Measurements from ENCODE around the gene FUT1. TPM values are rescaled to one million over a fixed set of nuclear protein-coding genes. Genes with fewer than 3 reads are reported as not detected.
A peak's percentile ranks its signal among the peaks of the same experiment; 100 is the strongest.

Gene FUT1
- total and polyA plus RNA-seq, 9 of the 15 experiments (the other 6 are each of a cell fraction or from before 2014, with no cell fraction given) = 2.3 to 18.5 (median 8.8) TPM

GRCh38 chr19:48698046-48698445 is 54.4 kb downstream of the FUT1 start (continued):
- TF ChIP-seq, protein P1, sequence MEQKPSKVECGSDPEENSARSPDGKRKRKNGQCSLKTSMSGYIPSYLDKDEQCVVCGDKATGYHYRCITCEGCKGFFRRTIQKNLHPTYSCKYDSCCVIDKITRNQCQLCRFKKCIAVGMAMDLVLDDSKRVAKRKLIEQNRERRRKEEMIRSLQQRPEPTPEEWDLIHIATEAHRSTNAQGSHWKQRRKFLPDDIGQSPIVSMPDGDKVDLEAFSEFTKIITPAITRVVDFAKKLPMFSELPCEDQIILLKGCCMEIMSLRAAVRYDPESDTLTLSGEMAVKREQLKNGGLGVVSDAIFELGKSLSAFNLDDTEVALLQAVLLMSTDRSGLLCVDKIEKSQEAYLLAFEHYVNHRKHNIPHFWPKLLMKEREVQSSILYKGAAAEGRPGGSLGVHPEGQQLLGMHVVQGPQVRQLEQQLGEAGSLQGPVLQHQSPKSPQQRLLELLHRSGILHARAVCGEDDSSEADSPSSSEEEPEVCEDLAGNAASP (IDR thresholded peaks at IDR 0.05) = no peak
- TF ChIP-seq RBFOX2 (IDR thresholded peaks at IDR 0.05; ENCODE audit: low read depth, low read length) (no peak), STAG1 (CRISPR knock-in tag; IDR thresholded peaks at IDR 0.05; ENCODE audit: borderline replicate concordance) (no peak), MTA3 (IDR thresholded peaks at IDR 0.05; ENCODE audit: borderline replicate concordance) (no peak), HMGN3 (IDR thresholded peaks at IDR 0.05; ENCODE audit: borderline replicate concordance, extremely low read depth, insufficient read length, low read depth, low read length) (no peak), TCF3 (CRISPR knock-in tag; IDR thresholded peaks at IDR 0.05) (peak; percentile 84), MBD2 (IDR thresholded peaks at IDR 0.05; ENCODE audit: borderline replicate concordance, low read depth) (0 out of 2 replicates have a peak, but pooled peaks have one; percentile 24), ESRRA (IDR thresholded peaks at IDR 0.05; ENCODE audit: borderline replicate concordance, low read depth) (peak; percentile 98), ATF2 (CRISPR knock-in tag; IDR thresholded peaks at IDR 0.05) (no peak), STAT6 (CRISPR knock-in tag; IDR thresholded peaks at IDR 0.05) (no peak), KAT2B (IDR thresholded peaks at IDR 0.05; ENCODE audit: low read depth, low read length) (no peak), TSHZ1 (CRISPR knock-in tag; IDR thresholded peaks at IDR 0.05) (no peak), CEBPB (tag; IDR thresholded peaks at IDR 0.05) (no peak), U2AF2 (optimal IDR thresholded peaks at IDR 0.05; ENCODE audit: low read depth, low read length) (no peak), MECOM (CRISPR knock-in tag; IDR thresholded peaks at IDR 0.05) (no peak), ZC3H11A (IDR thresholded peaks at IDR 0.05; ENCODE audit: low read depth, low read length) (no peak)
- TF ChIP-seq, protein P2, sequence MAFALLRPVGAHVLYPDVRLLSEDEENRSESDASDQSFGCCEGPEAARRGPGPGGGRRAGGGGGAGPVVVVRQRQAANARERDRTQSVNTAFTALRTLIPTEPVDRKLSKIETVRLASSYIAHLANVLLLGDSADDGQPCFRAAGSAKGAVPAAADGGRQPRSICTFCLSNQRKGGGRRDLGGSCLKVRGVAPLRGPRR (CRISPR knock-in tag; IDR thresholded peaks at IDR 0.05) = no peak
- TF ChIP-seq, protein P3, sequence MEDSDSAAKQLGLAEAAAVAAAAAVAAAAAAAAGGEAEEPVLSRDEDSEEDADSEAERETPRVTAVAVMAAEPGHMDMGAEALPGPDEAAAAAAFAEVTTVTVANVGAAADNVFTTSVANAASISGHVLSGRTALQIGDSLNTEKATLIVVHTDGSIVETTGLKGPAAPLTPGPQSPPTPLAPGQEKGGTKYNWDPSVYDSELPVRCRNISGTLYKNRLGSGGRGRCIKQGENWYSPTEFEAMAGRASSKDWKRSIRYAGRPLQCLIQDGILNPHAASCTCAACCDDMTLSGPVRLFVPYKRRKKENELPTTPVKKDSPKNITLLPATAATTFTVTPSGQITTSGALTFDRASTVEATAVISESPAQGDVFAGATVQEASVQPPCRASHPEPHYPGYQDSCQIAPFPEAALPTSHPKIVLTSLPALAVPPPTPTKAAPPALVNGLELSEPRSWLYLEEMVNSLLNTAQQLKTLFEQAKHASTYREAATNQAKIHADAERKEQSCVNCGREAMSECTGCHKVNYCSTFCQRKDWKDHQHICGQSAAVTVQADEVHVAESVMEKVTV (CRISPR knock-in tag; IDR thresholded peaks at IDR 0.05) = no peak

All from K562 (cell line).